Muscle layer of colon (tissue), 2 donors: ENCODE results near the gene NDUFS7.

Experiments used
- H3K27ac ChIP-seq: one replicate; pipeline ENCODE4 v1.7.0; 2013; ENCODE audit warnings: low read depth, mild to moderate bottlenecking, low read length, moderate library complexity
- H3K27me3 ChIP-seq, 2 donors: one replicate each; pipeline ENCODE4 v1.7.0; 2013; ENCODE audit warnings: low read length in 2 of 2, mild to moderate bottlenecking in 2 of 2; ENCODE audit not compliant: insufficient read depth in 2 of 2, control insufficient read depth in 1 of 2
- H3K36me3 ChIP-seq: one replicate; pipeline ENCODE4 v1.7.0; 2013; ENCODE audit warnings: mild to moderate bottlenecking, low read length; ENCODE audit not compliant: insufficient read depth
- H3K4me1 ChIP-seq: one replicate; pipeline ENCODE4 v1.7.0; 2013; ENCODE audit warnings: mild to moderate bottlenecking, low read length; ENCODE audit not compliant: insufficient read depth
- H3K4me3 ChIP-seq, 2 donors: one replicate each; pipeline ENCODE4 v1.7.0; 2013; ENCODE audit warnings: low read length in 2 of 2, low read depth in 1 of 2, mild to moderate bottlenecking in 1 of 2, moderate library complexity in 1 of 2
- H3K9ac ChIP-seq: one replicate; pipeline ENCODE4 v1.7.0; 2013; ENCODE audit warnings: low read length
- H3K9me3 ChIP-seq: one replicate; pipeline ENCODE4 v1.7.0; 2013; ENCODE audit warnings: mild to moderate bottlenecking, low read length
- donor health status: abdominal sarcoma.
- donor health status: Adenocarcinoma of cecum.

The NDUFS7 gene

GRCh38 chr19:1408300-1409203, 24.8 kb downstream of the NDUFS7 start:
- H3K4me1 ChIP-seq: peaks cover 42% of the 10 kb centered on the region
- no peaks in the 10 kb centered on the region for H3K36me3 ChIP-seq
- no peaks in the 10 kb centered on the region for H3K27me3 ChIP-seq
- peak overlapping the region; percentile 10 for H3K9ac ChIP-seq
- H3K27ac ChIP-seq: peak overlapping the region; percentile 97
- no peaks in the 10 kb centered on the region for H3K9me3 ChIP-seq
- H3K4me3 ChIP-seq: peak overlapping the region; percentile 57 to 94

GRCh38 chr19:1409204-1410005, 25.7 kb downstream of the NDUFS7 start:
- peak overlapping the region; percentile 97 for H3K27ac ChIP-seq
- H3K4me1 ChIP-seq: peaks cover 42% of the 10 kb centered on the region
- H3K4me3 ChIP-seq: peak overlapping the region; percentile 57 to 94
- peak overlapping the region; percentile 10 for H3K9ac ChIP-seq
- H3K9me3 ChIP-seq: no peaks in the 10 kb centered on the region
- H3K36me3 ChIP-seq: no peaks in the 10 kb centered on the region
- H3K27me3 ChIP-seq: no peaks in the 10 kb centered on the region

GRCh38 chr19:1410136-1410786, 26.6 kb downstream of the NDUFS7 start:
- Histone ChIP-seq H3K4me1 (peaks cover 47% of the 10 kb centered on the region), H3K4me3 (peak overlapping the region in 1 of 2 donors; percentile 8), H3K9me3 (no peaks in the 10 kb centered on the region), H3K9ac (peak overlapping the region; percentile 10), H3K27ac (no peak overlapping the region), H3K27me3 (no peaks in the 10 kb centered on the region), H3K36me3 (no peaks in the 10 kb centered on the region)

GRCh38 chr19:1410789-1411188, 27.1 kb downstream of the NDUFS7 start:
- peak overlapping the region in 1 of 2 donors; percentile 8 for H3K4me3 ChIP-seq
- no peak overlapping the region for H3K27ac ChIP-seq
- H3K4me1 ChIP-seq: peaks cover 52% of the 10 kb centered on the region

GRCh38 chr19:1411255-1412191, 27.8 kb downstream of the NDUFS7 start:
- Histone ChIP-seq H3K27me3 (no peaks in the 10 kb centered on the region), H3K4me3 (peak overlapping the region in 1 of 2 donors; percentile 8), H3K9me3 (no peaks in the 10 kb centered on the region), H3K9ac (no peak overlapping the region), H3K36me3 (no peaks in the 10 kb centered on the region), H3K4me1 (peaks cover 59% of the 10 kb centered on the region), H3K27ac (peak overlapping the region; percentile 34)

More at GRCh38 chr19:1410789-1411188, 27.1 kb downstream of the NDUFS7 start:
- no peaks in the 10 kb centered on the region for H3K27me3 ChIP-seq
- no peaks in the 10 kb centered on the region for H3K36me3 ChIP-seq
- no peak overlapping the region for H3K9ac ChIP-seq
- H3K9me3 ChIP-seq: no peaks in the 10 kb centered on the region

- Histone ChIP-seq H3K9me3 (no peaks in the 10 kb centered on the region), H3K9ac (no peak overlapping the region), H3K4me1 (peaks cover 68% of the 10 kb centered on the region), H3K27ac (no peak overlapping the region), H3K27me3 (no peaks in the 10 kb centered on the region), H3K4me3 (no peak overlapping the region), H3K36me3 (no peaks in the 10 kb centered on the region)
Measured at GRCh38 chr19:1412323-1412923, 28.7 kb downstream of the NDUFS7 start.

- Histone ChIP-seq H3K9me3 (no peaks in the 10 kb centered on the region), H3K27ac (peak overlapping the region; percentile 34), H3K4me3 (no peak overlapping the region), H3K27me3 (no peaks in the 10 kb centered on the region), H3K9ac (no peak overlapping the region), H3K36me3 (peaks cover 6% of the 10 kb centered on the region), H3K4me1 (peaks cover 76% of the 10 kb centered on the region)
Measured at GRCh38 chr19:1412995-1413800, 29.5 kb downstream of the NDUFS7 start.

GRCh38 chr19:1416014-1416841, 32.5 kb downstream of the NDUFS7 start:
- H3K4me3 ChIP-seq: no peak overlapping the region
- H3K4me1 ChIP-seq: peaks cover 50% of the 10 kb centered on the region

GRCh38 chr19:1417145-1417544, 33.4 kb downstream of the NDUFS7 start:
- no peaks in the 10 kb centered on the region for H3K9me3 ChIP-seq
- H3K27ac ChIP-seq: peak overlapping the region; percentile 50
- no peaks in the 10 kb centered on the region for H3K27me3 ChIP-seq
- H3K4me3 ChIP-seq: no peak overlapping the region
- peaks cover 41% of the 10 kb centered on the region for H3K4me1 ChIP-seq
- no peak overlapping the region for H3K9ac ChIP-seq
- H3K36me3 ChIP-seq: peaks cover 26% of the 10 kb centered on the region

More at GRCh38 chr19:1416014-1416841, 32.5 kb downstream of the NDUFS7 start:
- peaks cover 26% of the 10 kb centered on the region for H3K36me3 ChIP-seq
- H3K9ac ChIP-seq: no peak overlapping the region
- no peaks in the 10 kb centered on the region for H3K27me3 ChIP-seq
- no peaks in the 10 kb centered on the region for H3K9me3 ChIP-seq
- peak overlapping the region; percentile 50 for H3K27ac ChIP-seq
